ENCODE data around the gene KIF26B.

The KIF26B gene

GRCh38 chr1:245469006-245469405 lies 314.2 kb downstream of the KIF26B start:
- TF ChIP-seq CTCF (IDR thresholded peaks at IDR 0.05): no peak

GRCh38 chr1:245469734-245470133 lies 314.9 kb downstream of the KIF26B start:
- TF ChIP-seq CTCF (IDR thresholded peaks at IDR 0.05): no peak

- no peak for TF ChIP-seq CTCF (IDR thresholded peaks at IDR 0.05)
Measured at GRCh38 chr1:245475126-245475525, 320.3 kb downstream of the KIF26B start.

- TF ChIP-seq CTCF (IDR thresholded peaks at IDR 0.05): no peak
Measured at GRCh38 chr1:245475961-245476516, 321.3 kb downstream of the KIF26B start.

GRCh38 chr1:245477941-245478340 lies 323.2 kb downstream of the KIF26B start:
- TF ChIP-seq CTCF (IDR thresholded peaks at IDR 0.05): no peak

GRCh38 chr1:245480393-245481120 lies 325.8 kb downstream of the KIF26B start:
- TF ChIP-seq CTCF (IDR thresholded peaks at IDR 0.05): no peak

- TF ChIP-seq CTCF (IDR thresholded peaks at IDR 0.05): no peak
Measured at GRCh38 chr1:245481261-245481660, 326.5 kb downstream of the KIF26B start.
